ENCODE data around the gene MYOCOS. TPM values are rescaled to one million over a fixed set of nuclear protein-coding genes. Genes with fewer than 3 reads are reported as not detected.

The MYOCOS gene
- total RNA-seq, 1 experiment from 2014 or later: not detected

DNA sequence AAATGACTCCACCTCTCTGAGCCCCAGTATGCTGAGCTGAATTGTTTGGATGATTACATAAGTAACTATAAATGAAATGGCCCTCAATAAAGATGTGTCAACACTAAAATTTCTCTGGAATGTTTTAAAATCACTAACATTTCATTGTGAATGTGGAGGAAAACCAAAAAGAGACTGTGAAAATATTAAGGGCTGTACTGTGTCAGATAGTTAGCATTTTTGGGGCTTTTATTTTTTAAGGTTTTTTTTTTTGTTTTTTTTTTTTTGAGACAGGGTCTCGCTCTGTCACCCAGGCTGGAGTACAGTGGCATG lies 24.2 kb downstream of the MYOCOS start:
- Histone ChIP-seq H3K79me2 (ENCODE audit: low read length) (no peaks in the 10 kb centered on the region), H3K9me2 (replicated peaks; ENCODE audit: low read length) (no peaks in the 10 kb centered on the region), H3K4me3 (ENCODE audit: low read length) (no peak overlapping the region), H4K20me1 (ENCODE audit: low read length) (no peaks in the 10 kb centered on the region), H3K27me3 (ENCODE audit: low read length) (peaks cover 20% of the 10 kb centered on the region), H3F3A (ENCODE audit: low read length, unreplicated experiment) (no peaks in the 10 kb centered on the region), H3K9me3 (ENCODE audit: low read length) (no peaks in the 10 kb centered on the region), H3K27ac (ENCODE audit: low read length) (no peak overlapping the region), H3K9ac (ENCODE audit: low read length) (no peak overlapping the region), H3K36me3 (ENCODE audit: low read depth, low read length) (no peaks in the 10 kb centered on the region), H3K4me2 (ENCODE audit: low read length) (no peak overlapping the region), H2AFZ (ENCODE audit: low read length) (no peak overlapping the region), H3K4me1 (ENCODE audit: insufficient read depth, low read length) (no peaks in the 10 kb centered on the region)
- ATAC-seq: no peak
- CTCF ChIA-PET: interaction anchor here (0.6 to 1.5 kb wide), 3 partner anchors 67 to 565 kb away, joined by 3 to 11 read pairs (median 7); no protein-coding TSS in a partner anchor
- intact Hi-C loops (cut with micrococcal nuclease): loop anchor here (10.0 kb wide), 1 partner anchor 749 kb away; no protein-coding TSS in a partner anchor
- TF ChIP-seq, protein P1, sequence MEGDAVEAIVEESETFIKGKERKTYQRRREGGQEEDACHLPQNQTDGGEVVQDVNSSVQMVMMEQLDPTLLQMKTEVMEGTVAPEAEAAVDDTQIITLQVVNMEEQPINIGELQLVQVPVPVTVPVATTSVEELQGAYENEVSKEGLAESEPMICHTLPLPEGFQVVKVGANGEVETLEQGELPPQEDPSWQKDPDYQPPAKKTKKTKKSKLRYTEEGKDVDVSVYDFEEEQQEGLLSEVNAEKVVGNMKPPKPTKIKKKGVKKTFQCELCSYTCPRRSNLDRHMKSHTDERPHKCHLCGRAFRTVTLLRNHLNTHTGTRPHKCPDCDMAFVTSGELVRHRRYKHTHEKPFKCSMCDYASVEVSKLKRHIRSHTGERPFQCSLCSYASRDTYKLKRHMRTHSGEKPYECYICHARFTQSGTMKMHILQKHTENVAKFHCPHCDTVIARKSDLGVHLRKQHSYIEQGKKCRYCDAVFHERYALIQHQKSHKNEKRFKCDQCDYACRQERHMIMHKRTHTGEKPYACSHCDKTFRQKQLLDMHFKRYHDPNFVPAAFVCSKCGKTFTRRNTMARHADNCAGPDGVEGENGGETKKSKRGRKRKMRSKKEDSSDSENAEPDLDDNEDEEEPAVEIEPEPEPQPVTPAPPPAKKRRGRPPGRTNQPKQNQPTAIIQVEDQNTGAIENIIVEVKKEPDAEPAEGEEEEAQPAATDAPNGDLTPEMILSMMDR (conservative IDR thresholded peaks at IDR 0.05; ENCODE audit: low read depth, low read length): no peak
- no peak for TF ChIP-seq EZH2 (IDR thresholded peaks at IDR 0.05; ENCODE audit: low read length, unreplicated experiment)
- no peak for TF ChIP-seq EZH2phosphoT487 (IDR thresholded peaks at IDR 0.05; ENCODE audit: borderline replicate concordance, low read length)
- no peak for DNase-seq
- POLR2A ChIA-PET (ENCODE audit: unreplicated experiment): interaction anchor here (0.5 to 0.6 kb wide), 2 partner anchors 46 to 98 kb away, joined by 3 to 8 read pairs; no protein-coding TSS in a partner anchor
- no TSS peak for BruUV-seq (replicated peaks)

DNA sequence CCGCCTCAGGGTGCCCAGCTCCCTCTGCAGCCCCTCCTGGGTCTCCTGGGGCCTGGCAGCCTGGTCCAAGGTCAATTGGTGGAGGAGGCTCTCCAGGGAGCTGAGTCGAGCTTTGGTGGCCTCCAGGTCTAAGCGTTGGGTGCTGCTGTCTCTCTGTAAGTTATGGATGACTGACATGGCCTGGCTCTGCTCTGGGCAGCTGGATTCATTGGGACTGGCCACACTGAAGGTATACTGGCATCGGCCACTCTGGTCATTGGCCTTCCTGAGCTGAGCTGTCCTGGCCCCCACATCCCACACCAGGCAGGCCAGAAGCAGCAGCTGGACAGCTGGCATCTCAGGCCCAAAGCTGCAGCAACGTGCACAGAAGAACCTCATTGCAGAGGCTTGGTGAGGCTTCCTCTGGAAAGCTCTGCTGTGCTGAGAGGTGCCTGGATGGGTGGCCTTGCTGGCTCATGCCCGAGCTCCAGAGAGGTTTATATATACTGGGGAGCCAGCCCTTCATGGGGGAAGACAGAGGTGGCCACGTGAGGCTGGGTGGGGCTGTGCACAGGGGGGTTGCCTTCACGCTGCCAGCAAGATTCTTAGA lies 30.3 kb downstream of the MYOCOS start, which contains the start of gene MYOC:
TSS of gene MYOC (minus strand) at position 455 of the 589 bp plus-strand sequence. CDS start at position 378, 77 bp downstream.
- peaks cover 8% of the 10 kb centered on the region for H3K4me1 ChIP-seq (ENCODE audit: insufficient read depth, low read length)
- peaks cover 41% of the 10 kb centered on the region for H3K27me3 ChIP-seq (ENCODE audit: low read length)
- H2AFZ ChIP-seq (ENCODE audit: low read length): no peak within 1 kb of the TSS
- no peak within 1 kb of the TSS for H3K9ac ChIP-seq (ENCODE audit: low read length)
- H3K4me2 ChIP-seq (ENCODE audit: low read length): peak within 1 kb of the TSS; percentile 19; the same call in 1 of the 2 replicates
- no peaks in the 10 kb centered on the region for H3K9me2 ChIP-seq (replicated peaks; ENCODE audit: low read length)
- no peaks in the 10 kb centered on the region for H3F3A ChIP-seq (ENCODE audit: low read length, unreplicated experiment)
- no peak within 1 kb of the TSS for H3K4me3 ChIP-seq (ENCODE audit: low read length)
- intact Hi-C loops (cut with micrococcal nuclease): no loop called here
- no peaks in the 10 kb centered on the region for H3K36me3 ChIP-seq (ENCODE audit: low read depth, low read length)
- ChIA-PET CTCF (no interaction called here), POLR2A (ENCODE audit: unreplicated experiment) (no interaction called here)
- DNase-seq (no peak), ATAC-seq (no peak)
- H3K27ac ChIP-seq (ENCODE audit: low read length): no peak within 1 kb of the TSS
- TF ChIP-seq, protein P1 (conservative IDR thresholded peaks at IDR 0.05; ENCODE audit: low read depth, low read length): no peak
- no peaks in the 10 kb centered on the region for H3K9me3 ChIP-seq (ENCODE audit: low read length)
- H3K79me2 ChIP-seq (ENCODE audit: low read length): no peaks in the 10 kb centered on the region
- no TSS peak for BruUV-seq (replicated peaks)
- H4K20me1 ChIP-seq (ENCODE audit: low read length): no peaks in the 10 kb centered on the region

DNA sequence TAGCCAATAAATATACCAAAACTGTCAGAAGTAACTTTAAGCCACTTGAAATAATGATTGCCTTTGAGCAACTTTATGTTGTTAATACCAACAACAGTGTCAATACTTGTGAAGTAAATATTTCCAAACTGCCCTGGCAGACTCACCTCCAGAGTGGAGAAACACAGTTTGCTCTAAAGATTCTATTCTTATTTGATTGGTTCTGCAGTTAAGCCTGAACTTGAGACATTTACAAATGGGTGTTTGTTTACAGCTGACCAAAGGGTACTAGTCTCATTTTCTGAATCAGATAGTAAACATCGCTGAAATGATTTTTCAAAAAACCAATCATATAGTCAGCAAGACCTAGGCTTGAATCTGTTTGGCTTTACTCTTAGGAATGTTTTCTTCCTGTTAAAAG lies 31.8 kb downstream of the MYOCOS start:
- TF ChIP-seq EZH2 (IDR thresholded peaks at IDR 0.05; ENCODE audit: low read length, unreplicated experiment) (no peak), EZH2phosphoT487 (IDR thresholded peaks at IDR 0.05; ENCODE audit: borderline replicate concordance, low read length) (peak; percentile 16; the same call in 1 of the 2 replicates)
- CTCF ChIA-PET: interaction anchor here (1.1 kb wide), 1 partner anchor 62 kb away, joined by 3 read pairs; no protein-coding TSS in a partner anchor
- no peaks in the 10 kb centered on the region for H3K9me3 ChIP-seq (ENCODE audit: low read length)
- peaks cover 41% of the 10 kb centered on the region for H3K27me3 ChIP-seq (ENCODE audit: low read length)
- ATAC-seq (peak; percentile 62), DNase-seq (peak; percentile 62)
- no peak overlapping the region for H3K27ac ChIP-seq (ENCODE audit: low read length)
- BruUV-seq (replicated peaks): no TSS peak
- peak overlapping the region; percentile 20 for H2AFZ ChIP-seq (ENCODE audit: low read length)
- H3K9ac ChIP-seq (ENCODE audit: low read length): no peak overlapping the region
- POLR2A ChIA-PET (ENCODE audit: unreplicated experiment): interaction anchor here (0.6 kb wide), 1 partner anchor 10 kb away, joined by 3 read pairs; no protein-coding TSS in a partner anchor
- H3K4me2 ChIP-seq (ENCODE audit: low read length): peak overlapping the region; percentile 19
- no peaks in the 10 kb centered on the region for H3K36me3 ChIP-seq (ENCODE audit: low read depth, low read length)
- H3K79me2 ChIP-seq (ENCODE audit: low read length): no peaks in the 10 kb centered on the region
- H3F3A ChIP-seq (ENCODE audit: low read length, unreplicated experiment): no peaks in the 10 kb centered on the region
- peaks cover 8% of the 10 kb centered on the region for H3K4me1 ChIP-seq (ENCODE audit: insufficient read depth, low read length)
- intact Hi-C loops (cut with micrococcal nuclease): no loop called here
- no peak overlapping the region for H3K4me3 ChIP-seq (ENCODE audit: low read length)
- H3K9me2 ChIP-seq (replicated peaks; ENCODE audit: low read length): no peaks in the 10 kb centered on the region
- no peaks in the 10 kb centered on the region for H4K20me1 ChIP-seq (ENCODE audit: low read length)
